ENCODE measurements around the gene POLR2E. TPM values are rescaled to one million over a fixed set of nuclear protein-coding genes. Genes with fewer than 3 reads are reported as not detected.

POLR2E gene
- total RNA-seq, 1 donor = 69.5 TPM

DNA sequence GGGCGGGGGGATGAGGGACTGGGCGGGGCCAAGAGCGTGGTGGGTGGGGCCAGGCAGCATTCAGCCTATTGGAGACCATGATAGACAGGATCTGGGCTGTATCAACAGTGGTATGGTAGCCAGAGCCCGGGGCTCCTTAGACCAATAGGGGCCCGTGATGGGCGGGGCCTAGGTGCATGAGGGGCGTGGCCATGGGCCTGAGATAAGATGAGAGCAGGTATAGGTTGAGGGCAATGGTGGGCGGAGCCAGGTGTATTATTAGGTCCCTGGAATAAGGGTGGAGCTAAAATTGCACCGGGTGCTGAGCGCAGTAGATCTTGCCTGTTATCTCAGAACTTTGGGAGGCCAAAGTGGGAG is 50.0 kb downstream of the POLR2E start:
- DNase-seq (ENCODE audit: low read depth) = peak; percentile 55
- no peak overlapping the region for H3K4me3 ChIP-seq (ENCODE audit: low read depth, low read length)
- no peak for TF ChIP-seq CTCF (IDR thresholded peaks at IDR 0.05; ENCODE audit: insufficient read depth, low read depth, low read length)

DNA sequence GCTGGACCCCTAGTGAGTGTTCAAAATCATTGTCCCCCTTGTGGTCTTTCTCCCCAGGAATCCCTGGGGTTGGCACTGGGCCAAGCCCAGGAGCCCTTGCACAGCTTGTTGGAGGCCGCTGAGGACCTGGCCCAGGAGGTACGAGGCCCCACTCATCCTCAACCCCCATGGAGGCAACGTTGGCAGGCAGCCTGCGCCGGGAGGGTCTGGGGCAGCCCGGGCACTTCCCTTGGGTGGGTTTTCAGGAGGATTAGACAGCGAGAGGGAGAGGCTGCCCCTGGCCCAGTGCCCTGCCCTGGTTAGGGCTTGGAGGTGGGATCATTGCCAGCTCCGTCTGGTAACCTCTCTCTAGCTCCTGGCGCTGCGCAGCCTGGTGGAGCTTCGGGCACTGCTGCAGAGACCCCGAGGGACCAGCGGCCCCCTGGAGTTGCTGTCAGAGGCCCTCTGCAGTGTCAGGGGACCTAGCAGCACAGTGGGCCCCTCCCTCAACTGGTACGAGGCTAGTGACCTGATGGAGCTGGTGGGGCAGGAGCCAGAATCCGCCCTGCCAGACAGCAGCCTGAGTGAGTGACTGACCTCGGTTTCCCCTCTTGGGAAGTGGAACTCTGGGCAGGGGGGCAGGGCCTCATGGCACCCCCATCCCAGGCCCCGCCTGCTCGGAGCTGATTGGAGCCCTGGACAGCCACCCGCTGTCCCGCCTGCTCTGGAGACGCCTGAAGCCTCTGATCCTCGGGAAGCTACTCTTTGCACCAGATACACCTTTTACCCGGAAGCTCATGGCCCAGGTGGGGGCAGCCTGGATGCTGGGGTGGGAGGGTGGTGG is 52.3 kb downstream of the POLR2E start:
- TF ChIP-seq CTCF (IDR thresholded peaks at IDR 0.05; ENCODE audit: insufficient read depth, low read depth, low read length) = no peak
- peak overlapping the region; percentile 66 for H3K4me3 ChIP-seq (ENCODE audit: low read depth, low read length)
- DNase-seq (ENCODE audit: low read depth) = no peak

DNA sequence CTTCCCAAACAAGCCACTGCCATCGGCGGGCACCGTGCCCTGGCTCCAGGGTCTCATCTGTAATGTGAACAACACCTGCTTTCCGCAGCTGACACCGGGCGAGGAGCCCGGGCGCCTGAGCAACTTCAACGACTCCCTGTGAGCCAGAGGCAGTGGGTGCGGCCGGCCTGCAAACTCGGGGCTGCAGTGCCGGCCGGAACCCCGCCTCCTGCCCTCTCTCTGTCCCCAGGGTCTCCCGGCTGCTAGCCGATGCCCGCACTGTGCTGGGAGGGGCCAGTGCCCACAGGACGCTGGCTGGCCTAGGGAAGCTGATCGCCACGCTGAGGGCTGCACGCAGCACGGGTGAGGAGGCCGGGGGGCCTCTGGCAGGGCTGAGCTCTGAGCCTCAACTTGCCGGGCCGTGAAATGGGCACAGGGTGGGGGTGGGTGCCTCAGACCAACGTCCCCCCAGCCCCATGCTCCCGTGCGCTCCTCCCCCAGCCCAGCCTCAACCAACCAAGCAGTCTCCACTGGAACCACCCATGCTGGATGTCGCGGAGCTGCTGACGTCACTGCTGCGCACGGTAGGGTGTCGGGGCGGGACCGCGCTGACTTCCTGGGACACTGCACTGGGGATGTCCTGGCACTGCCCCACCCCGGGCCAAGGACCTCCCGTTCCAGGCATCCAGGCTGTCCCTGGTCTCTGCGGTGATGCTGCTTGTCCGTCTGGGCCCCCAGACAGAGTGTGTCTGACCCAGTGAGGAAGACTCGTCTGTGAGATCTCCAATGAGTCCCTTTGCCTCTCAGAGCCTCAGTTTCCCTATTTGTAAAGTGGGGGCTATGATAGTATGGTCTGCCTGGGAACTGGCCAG is 53.1 kb downstream of the POLR2E start:
- peak overlapping the region; percentile 66 for H3K4me3 ChIP-seq (ENCODE audit: low read depth, low read length)
- TF ChIP-seq CTCF (IDR thresholded peaks at IDR 0.05; ENCODE audit: insufficient read depth, low read depth, low read length) = no peak
- DNase-seq (ENCODE audit: low read depth) = peak; percentile 84

DNA sequence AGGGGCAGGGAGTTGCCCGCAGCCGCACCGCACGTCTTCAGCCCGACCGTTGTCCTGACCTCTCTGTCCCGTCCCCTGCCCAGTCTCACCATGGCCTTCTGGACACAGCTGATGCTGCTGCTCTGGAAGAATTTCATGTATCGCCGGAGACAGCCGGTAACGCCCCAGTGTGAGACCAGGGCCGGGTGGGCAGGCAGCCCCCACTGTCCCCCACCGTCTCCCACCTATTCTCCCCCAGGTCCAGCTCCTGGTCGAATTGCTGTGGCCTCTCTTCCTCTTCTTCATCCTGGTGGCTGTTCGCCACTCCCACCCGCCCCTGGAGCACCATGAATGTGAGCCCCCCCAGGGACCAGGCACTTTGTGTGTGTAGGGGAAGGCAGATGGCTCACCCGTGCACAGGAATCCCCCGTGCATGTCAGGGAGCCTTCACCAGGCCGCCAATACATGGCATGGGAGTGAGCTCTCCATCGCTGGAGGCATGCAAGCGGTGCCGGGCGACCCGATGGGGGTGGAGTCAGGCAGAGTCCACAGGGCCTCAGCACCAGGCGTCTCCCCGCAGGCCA is 53.8 kb downstream of the POLR2E start:
- no peak for TF ChIP-seq CTCF (IDR thresholded peaks at IDR 0.05; ENCODE audit: insufficient read depth, low read depth, low read length)
- H3K4me3 ChIP-seq (ENCODE audit: low read depth, low read length) = peak overlapping the region; percentile 66
- no peak for DNase-seq (ENCODE audit: low read depth)

DNA sequence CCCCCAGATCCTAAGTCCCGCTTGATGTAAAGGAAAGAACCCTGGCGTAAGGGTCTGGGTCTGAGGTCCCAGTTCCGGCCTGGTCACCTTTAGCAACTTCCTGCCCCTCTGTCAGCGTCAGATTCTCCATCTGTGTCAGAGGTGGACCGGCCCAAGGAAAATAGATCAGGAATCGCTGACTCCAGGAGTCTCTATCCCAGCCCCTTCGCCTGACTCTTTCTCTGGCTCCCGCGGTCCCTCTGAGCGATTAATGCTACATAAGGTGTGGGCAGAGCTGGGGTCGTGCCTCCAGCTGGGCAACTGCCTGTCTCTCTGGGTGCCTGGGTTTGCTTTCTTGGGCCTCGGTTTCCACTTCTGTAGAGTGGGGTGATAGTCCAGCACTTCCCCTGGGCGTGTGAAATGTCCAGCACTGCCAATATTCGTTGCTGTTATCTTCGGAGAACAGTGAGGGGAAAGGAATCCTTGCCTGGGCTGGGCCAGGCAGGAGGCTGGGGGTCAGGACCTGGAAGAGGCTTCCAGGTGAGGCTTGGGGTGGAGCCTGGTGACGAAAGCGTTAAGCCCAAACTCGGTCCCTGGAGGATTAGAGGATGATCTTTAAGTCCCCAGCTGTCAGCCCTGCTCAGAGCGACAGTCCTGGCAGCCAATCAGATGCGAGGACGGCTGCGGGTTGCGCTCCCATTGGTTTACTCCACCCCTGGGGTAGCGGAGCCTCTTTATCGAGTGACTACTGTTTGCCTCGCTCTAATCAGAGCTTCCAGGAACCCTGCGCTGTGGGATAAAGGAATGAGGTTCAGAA is 54.5 kb downstream of the POLR2E start:
- TF ChIP-seq CTCF (IDR thresholded peaks at IDR 0.05; ENCODE audit: insufficient read depth, low read depth, low read length) = no peak
- DNase-seq (ENCODE audit: low read depth) = peak; percentile 96
- H3K4me3 ChIP-seq (ENCODE audit: low read depth, low read length) = peak overlapping the region; percentile 66
